Measurements from ENCODE around the gene OXSR1. TPM values are rescaled to one million over a fixed set of nuclear protein-coding genes. Genes with fewer than 3 reads are reported as not detected.

OXSR1 gene
- total RNA-seq, 1 donor from 2014 or later = 13.3 TPM

DNA sequence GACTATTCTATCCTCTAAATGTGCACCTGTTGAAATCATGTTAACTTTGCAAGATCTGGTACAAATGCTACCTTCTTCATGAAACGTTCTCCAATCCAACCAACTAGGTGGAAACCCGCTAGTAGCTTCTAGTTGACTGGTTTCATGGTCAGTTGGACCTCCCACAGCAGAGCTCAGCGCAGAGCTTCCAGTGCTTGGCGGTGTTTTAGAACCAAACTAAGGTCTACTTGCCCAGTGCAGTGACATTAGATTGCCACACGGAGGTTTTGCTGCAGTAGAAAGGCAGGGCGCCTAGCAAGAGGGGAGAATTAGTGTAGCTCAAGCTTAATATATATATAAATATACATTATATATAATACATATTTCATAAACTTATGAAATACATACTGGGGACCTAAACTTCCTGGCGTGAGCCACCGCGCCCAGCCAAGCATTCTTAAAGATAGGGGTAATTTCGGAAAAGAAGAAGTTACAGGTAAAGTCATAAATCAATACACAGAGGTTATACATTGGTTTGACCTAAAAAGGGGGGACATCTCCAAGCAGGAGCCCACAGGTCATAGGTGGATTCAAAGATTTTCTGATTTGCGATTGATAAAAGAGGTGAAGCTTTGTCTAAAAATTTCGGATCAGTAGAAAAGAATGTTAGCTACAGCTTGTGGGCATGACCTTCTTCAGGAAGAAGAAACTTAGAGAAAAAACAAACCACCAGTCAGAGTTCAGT lies 2.1 kb upstream of the OXSR1 start:
- intact Hi-C loops (cut with DNase I) = loop anchor here (10.0 kb wide), 1 partner anchor 292 kb away; the partner anchor contains the start of gene ACVR2B

DNA sequence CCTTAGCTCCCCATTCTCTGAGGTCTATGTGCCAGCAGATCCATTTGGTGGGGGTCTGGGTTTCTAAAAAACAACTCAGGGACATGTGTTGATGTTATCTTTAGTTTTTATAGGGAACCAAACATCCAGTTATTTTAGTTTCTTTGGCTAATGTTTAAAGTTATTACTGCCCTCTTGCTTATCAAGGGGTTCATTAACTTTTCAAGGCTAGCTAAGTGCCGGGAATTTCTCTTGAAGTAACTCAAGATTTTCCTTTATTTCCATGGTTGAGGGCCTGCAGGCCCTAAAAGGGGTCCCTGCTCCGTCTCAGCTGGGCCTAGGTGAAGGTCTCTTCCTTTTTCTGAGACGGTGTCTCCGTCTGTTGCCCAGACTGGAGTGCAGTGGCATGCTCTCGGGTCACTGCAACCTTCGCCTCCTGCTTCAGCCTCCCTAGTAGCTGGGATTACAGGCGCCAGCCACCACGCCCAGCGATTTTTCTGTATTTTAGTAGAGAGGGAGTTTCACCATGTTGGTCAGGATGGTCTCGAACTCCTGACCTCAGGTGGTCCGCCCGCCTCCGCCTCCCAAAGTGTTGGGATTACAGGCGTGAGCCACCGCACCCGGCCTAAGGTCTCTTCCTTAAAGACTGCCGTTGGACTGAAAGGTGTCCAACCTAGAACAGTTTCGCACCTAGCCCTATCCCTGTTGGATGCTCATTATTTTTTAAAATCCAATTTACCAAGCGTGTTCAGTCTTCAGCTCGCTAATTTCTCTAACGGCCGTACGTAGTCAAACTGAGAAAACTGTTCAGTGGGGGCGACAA lies 1.3 kb upstream of the OXSR1 start:
- H3K27ac ChIP-seq = peak overlapping the region; percentile 94 to 98
- no peaks in the 10 kb centered on the region for H3K27me3 ChIP-seq
- H3K4me3 ChIP-seq = peak overlapping the region; percentile 83 to 97
- no peaks in the 10 kb centered on the region for H3K9me3 ChIP-seq
- TF ChIP-seq, protein P1, sequence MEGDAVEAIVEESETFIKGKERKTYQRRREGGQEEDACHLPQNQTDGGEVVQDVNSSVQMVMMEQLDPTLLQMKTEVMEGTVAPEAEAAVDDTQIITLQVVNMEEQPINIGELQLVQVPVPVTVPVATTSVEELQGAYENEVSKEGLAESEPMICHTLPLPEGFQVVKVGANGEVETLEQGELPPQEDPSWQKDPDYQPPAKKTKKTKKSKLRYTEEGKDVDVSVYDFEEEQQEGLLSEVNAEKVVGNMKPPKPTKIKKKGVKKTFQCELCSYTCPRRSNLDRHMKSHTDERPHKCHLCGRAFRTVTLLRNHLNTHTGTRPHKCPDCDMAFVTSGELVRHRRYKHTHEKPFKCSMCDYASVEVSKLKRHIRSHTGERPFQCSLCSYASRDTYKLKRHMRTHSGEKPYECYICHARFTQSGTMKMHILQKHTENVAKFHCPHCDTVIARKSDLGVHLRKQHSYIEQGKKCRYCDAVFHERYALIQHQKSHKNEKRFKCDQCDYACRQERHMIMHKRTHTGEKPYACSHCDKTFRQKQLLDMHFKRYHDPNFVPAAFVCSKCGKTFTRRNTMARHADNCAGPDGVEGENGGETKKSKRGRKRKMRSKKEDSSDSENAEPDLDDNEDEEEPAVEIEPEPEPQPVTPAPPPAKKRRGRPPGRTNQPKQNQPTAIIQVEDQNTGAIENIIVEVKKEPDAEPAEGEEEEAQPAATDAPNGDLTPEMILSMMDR (IDR thresholded peaks at IDR 0.05) = no peak
- H3K4me1 ChIP-seq = peaks cover 0 to 19% of the 10 kb centered on the region in 2 donors
- intact Hi-C loops (cut with DNase I) = loop anchor here (2.0 to 10.0 kb wide), 2 partner anchors 135 to 291 kb away; partner anchors contain the start of genes ACVR2B and PLCD1
- no peak for DNase-seq (ENCODE audit: low spot score in 2 of 2)
- no peaks in the 10 kb centered on the region for H3K36me3 ChIP-seq

More for the DNA sequence above, 2.1 kb upstream of the OXSR1 start:
- Histone ChIP-seq H3K27me3 (no peaks in the 10 kb centered on the region), H3K9me3 (no peaks in the 10 kb centered on the region), H3K27ac (peak overlapping the region in 1 of 2 donors; percentile 94), H3K4me3 (no peak overlapping the region), H3K4me1 (peaks cover 0 to 15% of the 10 kb centered on the region in 2 donors), H3K36me3 (no peaks in the 10 kb centered on the region)
- no peak for DNase-seq (ENCODE audit: low spot score in 2 of 2)
- TF ChIP-seq, protein P1 (IDR thresholded peaks at IDR 0.05) = peak in 1 of 3 experiments; percentile 7

DNA sequence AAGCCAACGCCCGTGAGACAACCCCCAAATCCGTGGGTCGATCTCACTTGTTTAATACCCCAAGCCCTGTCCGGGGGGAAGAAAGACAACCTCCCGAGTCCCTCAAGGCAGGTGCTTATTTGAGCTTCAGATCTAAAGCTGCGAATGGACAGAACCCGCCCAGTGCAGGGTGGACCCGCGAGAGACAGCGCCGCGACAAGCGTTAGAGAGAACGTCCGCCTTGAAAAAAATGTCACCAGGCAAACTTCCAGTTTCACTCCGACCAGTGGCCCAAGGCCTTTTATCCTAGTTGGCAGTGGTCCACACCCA lies 740 bp upstream of the OXSR1 start:
- TF ChIP-seq, protein P1 (IDR thresholded peaks at IDR 0.05) = no peak
- Histone ChIP-seq H3K27ac (peak overlapping the region; percentile 94 to 98), H3K4me3 (peak overlapping the region; percentile 83 to 97), H3K4me1 (peaks cover 0 to 24% of the 10 kb centered on the region in 2 donors), H3K9me3 (no peaks in the 10 kb centered on the region), H3K27me3 (no peaks in the 10 kb centered on the region), H3K36me3 (no peaks in the 10 kb centered on the region)
- DNase-seq (ENCODE audit: low spot score in 2 of 2) = no peak
- intact Hi-C loops (cut with DNase I) = loop anchor here (2.0 to 10.0 kb wide), 2 partner anchors 136 to 290 kb away; partner anchors contain the start of genes ACVR2B and PLCD1

DNA sequence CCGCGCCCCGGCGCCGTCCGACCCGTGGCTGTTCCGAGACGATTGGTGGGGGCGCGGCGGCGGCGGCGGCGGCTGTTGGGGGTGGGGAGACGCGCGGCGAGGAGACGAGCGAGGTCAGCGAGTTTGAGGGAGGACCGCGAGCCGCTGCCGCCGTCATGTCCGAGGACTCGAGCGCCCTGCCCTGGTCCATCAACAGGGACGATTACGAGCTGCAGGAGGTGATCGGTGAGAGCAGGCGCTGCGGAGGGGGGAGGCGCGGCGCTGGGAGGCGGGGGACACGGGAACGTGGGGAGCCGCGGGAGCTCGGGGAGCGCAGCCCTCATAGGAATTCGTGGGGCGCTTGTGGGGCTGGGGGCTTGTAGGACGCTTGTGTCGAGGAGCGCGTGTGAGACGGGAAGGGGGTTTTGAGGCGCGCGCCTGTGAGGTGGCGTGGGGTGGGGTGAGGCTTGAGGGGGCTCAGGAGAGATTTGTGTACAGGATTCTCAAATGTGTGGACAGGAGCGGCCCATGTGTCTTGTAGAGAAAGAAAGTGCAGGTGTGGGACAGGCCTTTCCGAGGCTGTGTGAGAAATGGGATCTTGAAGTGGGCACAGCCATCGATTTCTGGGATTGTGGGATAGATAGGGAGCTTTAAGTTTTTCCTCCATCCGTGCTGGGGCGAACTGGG lies 518 bp downstream of the OXSR1 start:
- intact Hi-C loops (cut with DNase I) = loop anchor here (1.0 to 10.0 kb wide), 4 partner anchors 29 to 289 kb away; partner anchors contain the start of genes ACAA1, ACVR2B and PLCD1
- Histone ChIP-seq H3K27me3 (no peaks in the 10 kb centered on the region), H3K36me3 (no peaks in the 10 kb centered on the region), H3K4me1 (peaks cover 0 to 24% of the 10 kb centered on the region in 2 donors), H3K4me3 (peak overlapping the region; percentile 83 to 97), H3K9me3 (no peaks in the 10 kb centered on the region), H3K27ac (peak overlapping the region; percentile 94 to 98)
- peak in 1 of 2 donors; percentile 83 for DNase-seq (ENCODE audit: low spot score in 2 of 2)
- TF ChIP-seq, protein P1 (IDR thresholded peaks at IDR 0.05) = no peak

DNA sequence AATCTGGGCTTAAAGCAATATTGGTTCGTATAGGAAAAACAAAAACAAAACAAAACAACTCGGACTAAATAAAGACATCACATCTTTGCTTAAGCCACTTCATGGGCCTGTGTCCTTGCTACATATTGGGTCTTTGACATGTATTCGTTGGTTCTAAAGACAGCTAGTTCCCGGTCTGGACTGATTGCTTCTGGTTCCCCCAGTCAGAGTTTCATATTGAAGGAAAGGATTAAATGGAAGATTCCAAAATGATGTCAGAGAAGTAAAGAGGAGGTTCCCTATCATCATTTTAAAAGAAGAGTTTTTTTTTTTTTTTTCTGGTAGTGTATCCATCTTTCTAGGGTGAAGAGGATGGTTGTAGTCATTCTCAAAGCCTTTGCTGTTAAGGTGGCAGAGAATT lies 2.3 kb downstream of the OXSR1 start:
- DNase-seq (ENCODE audit: low spot score in 2 of 2) = no peak
- Histone ChIP-seq H3K27me3 (no peaks in the 10 kb centered on the region), H3K4me1 (peaks cover 0 to 24% of the 10 kb centered on the region in 2 donors), H3K9me3 (no peaks in the 10 kb centered on the region), H3K36me3 (no peaks in the 10 kb centered on the region), H3K4me3 (peak overlapping the region in 1 of 2 donors; percentile 97), H3K27ac (no peak overlapping the region)
- intact Hi-C loops (cut with DNase I) = loop anchor here (5.0 to 10.0 kb wide), 2 partner anchors 60 to 287 kb away; partner anchors contain the start of gene ACVR2B
- TF ChIP-seq, protein P1 (IDR thresholded peaks at IDR 0.05) = no peak
